ENCODE measurements around the gene OCA2.

The OCA2 gene

GRCh38 chr15:27835233-27835939, 263.7 kb downstream of the OCA2 start:
- DNase-seq = no peak

GRCh38 chr15:27834684-27835083, 264.4 kb downstream of the OCA2 start:
- DNase-seq = no peak

DNA sequence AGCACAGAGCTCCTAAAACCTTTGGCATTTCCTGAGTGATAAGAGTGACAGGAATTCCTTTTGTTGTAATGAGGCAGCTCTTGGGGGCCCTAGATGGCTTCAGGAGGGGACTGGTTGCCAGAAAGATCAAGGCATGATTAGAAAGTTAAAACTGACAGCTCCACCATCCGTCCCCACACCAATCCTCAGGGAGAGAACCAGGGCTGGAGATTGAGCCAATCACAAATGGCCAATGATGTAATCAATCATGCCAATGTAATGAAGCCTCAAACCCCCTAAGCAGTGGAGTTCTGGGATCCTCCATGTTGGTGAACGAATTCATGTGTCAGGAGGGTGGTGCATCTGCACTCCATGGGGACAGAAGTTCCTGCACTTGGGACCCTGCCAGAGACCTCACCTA, 265.1 kb downstream of the OCA2 start:
- DNase-seq = no peak

GRCh38 chr15:27833178-27833577, 265.9 kb downstream of the OCA2 start:
- DNase-seq = no peak

DNA sequence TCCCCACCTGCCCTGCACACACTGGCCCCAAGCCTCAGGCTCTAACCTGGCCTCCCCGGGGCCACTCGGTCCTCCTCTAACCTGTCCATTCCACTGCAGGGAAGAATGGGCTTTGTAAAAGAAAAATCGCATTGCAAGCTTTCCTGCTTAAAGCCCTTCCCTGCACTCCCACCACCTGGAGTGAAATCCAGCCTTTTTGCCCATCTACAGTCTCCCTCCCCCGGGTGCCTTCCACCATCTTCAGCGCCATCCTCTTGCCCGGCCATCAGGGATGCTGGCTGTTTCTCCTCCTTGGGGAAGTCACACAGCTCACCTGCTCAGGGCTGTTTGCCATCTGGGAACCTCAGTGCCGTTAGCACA, 266.9 kb downstream of the OCA2 start:
- no peak for DNase-seq

DNA sequence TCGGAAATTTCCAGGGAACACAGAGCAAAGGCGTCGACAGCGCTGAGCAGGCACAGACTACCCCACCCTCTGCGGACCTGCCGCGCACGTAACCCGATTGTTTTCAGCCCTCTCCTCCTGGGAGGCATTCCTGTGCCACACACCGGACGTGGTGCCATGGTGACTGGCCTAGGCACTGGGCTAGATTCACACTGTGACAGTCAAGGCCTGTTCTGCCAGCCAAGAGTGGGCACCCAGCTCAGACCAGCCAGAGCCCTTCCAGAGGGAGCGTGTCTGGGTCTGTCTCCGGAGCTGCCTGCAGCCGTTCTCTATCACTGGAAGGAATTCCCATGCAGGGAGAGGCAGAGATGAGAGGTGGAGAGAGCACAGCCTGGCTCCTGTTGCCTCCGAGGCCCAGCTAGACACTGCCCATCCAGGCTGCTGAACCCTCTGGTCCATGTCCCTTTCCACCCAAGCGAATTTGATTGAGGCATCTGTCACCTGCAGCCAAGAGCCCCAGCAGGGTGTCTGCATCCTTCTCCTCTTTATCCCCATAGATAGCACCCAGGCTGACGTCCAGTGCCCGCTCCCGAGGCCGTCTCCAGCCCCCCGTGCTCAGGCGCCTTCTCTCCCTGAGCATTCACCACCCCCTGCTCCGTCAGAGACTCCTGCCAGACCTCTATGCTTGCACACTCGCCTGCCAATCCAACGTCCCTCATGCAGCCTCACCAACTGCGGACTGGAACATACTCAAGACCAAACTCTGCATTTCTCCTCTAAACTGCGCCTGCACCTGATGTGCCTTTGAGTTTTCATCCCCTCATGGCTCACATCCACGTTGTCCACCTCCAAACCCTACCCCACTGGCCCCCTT, 267.5 kb downstream of the OCA2 start:
- DNase-seq = no peak

DNA sequence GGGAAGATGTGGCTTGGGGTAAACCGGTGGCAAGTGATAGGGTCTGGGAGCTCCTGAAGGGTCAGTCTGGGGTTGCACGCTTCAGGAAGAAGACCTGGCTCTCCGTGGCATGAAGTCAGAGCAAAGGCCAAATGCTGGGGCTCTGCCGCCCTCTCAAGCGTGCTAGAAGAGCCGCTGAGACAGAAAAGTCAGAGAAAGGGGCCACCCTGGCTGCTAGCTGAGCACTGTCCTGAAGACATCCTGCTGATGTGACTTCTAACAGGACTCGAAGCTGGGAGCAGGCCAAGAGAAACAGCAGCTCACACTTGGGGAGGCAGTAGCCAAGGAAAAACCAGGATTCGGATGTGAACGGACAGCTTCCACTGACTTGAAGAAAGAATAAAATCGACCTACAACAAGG, 270.4 kb downstream of the OCA2 start:
- DNase-seq = no peak

- DNase-seq = no peak
These were observed 272.0 kb downstream of the OCA2 start for GRCh38 chr15:27826902-27827714.

GRCh38 chr15:27826411-27826810, 272.7 kb downstream of the OCA2 start:
- no peak for DNase-seq

DNA sequence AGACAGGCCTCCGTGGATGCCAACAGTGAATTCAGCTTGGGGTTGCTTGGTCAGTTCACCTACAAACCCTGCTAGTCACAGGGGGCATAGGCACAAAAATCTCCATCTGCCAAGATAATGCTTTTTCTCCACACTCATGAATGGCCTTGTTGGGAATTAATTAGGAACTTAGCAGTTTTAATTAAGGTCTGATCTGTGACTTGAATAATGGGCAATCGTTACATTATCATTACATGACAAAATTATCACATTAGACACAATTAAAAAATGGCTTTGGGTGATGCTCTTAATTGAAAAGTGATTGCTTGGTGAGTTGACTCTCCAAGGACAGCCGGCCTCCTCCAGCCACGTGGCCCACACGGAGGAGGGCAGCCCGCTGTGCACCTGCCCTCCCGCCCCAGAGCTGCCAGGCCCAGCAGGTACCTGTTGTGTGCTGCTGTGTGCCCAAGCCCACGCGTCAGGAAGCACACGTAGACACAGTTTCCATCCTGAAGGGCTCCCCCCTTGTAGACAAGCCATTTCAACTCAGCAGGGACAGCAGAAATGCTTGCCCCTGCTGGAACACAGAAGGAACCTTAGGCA, 274.2 kb downstream of the OCA2 start:
- no peak for DNase-seq

DNA sequence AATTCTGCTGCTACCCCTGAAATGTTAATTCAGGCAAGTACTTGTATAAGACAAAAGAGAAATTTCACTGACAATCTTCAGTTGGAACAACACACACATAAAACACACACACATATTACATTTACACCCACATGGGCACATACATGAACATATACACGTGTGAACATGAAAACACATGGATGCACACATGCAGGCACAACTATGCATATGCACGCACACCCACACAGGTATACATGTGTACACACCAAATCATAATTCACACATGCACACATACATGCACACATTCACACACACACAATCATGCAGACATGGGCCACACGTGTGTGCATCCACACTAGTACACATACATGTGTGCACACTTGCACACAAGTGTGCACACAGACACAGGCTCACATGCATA, 277.8 kb downstream of the OCA2 start:
- no peak for DNase-seq

GRCh38 chr15:27820722-27821121, 278.4 kb downstream of the OCA2 start:
- no peak for DNase-seq

DNA sequence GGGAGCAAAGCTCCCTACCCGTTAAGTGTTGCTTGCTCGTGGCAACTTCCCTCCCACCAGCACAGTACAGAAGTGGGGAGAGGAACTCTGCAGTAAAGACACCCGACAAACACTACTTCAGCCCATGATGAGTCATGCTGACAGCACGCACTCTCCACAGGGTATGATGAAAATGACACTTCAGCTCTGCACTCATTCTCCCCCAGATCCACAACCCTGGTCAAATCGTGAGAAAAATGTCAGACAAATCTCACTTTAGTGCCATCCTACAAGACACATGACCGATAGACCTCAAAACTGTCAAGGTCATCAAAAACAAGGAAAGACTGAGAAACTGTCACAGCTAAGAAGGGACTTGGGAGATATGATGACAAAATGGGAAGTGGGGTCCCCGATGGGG, 278.9 kb downstream of the OCA2 start:
- DNase-seq = no peak

DNA sequence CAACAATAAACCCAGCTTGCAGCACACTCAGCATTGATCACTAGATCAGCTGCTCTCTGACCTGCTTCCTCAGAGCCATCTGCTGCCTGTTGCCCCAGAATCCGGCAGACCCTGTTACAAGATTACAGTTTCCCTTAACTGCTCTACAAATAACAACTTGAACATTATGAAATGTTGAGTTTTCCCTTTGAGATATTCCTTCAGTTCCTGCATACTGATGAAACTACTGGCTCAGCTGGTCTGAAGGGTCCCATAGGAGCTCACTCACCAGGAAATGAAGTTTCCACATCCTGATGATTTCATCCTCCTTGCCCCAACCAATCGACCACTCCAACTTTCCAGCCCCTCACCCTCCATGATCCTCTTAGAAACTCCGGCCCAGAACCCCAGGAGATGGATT, 281.9 kb downstream of the OCA2 start:
- no peak for DNase-seq

GRCh38 chr15:27816790-27817189, 282.3 kb downstream of the OCA2 start:
- DNase-seq = no peak

DNA sequence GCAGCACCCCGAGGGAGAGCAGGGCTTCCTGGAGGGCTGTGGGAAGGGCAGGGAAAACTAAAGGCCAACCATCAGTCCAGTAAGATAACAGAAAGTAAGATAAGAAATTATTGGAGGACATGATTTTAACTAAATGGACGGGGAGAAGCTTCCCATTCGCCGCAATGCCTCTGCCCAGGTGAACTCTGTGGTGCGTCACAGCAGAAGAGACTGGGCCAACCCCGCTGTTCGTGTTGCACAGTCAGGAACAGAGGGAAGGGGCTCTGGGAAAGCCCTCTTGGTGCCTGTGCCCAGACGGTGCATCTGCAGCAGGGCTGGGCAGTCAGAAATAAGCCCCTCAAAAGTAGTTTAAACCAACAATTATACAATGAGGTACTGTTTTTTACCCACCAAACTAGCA, 284.1 kb downstream of the OCA2 start:
- no peak for DNase-seq

- DNase-seq = no peak
These were observed 286.0 kb downstream of the OCA2 start for GRCh38 chr15:27813139-27813538.

DNA sequence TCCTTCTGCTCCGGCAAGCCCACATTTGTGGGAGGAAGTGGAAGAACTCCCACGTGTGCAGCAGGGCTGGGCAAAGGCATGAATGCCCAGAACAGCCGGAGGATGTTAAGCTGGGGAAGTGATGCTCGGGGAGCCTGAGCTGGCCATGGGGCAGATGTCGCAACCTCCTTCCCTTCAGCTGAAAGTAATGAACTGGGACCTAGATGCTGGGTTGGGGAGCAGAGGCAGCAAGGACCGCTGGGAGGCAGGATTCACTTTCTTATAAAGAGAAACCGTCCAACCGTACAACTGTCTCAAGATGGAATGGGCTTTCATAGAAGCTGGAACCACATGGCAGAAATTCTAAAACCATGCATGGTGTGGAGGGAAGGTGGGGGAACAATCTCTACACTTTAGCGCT, 290.9 kb downstream of the OCA2 start:
- DNase-seq = no peak

DNA sequence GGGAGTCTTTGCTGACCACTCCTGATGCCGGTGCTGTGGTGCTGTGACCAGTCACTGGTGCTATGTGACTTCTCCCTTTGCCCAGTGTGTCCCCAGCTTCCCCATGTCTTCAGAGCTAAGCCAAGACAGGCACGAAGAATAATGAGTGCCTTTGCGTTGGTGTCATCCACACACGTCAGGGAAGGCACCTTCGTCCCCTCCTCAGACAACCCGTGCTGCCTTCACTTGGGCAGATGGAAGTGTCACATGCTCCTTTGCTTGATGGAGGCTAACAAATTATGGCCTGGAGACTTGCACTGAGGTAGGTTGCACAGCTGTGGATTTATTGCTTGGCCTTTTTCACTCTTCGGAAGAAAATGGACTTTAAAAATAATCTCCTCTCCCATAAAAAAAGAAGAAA, 291.8 kb downstream of the OCA2 start:
- DNase-seq = no peak

DNA sequence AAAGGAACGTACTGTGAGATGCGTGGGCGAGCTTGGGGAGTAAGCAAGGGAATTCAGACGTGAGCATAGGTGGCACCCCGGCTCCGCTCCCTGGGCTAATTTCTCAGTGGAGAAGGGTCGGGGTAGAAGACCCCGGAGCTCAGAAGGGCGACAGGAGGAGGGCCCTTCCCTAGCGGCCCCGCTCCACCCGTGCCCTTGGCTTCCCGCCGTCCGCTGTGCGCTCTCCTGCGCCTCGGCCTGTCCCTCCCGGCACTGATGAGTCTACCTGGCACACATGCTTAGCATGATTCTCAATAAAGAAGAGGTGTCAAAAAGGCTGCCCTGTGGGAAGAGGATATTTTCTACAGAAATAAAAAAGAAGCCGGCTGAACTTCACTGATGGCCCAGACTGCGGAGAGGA, 292.7 kb downstream of the OCA2 start:
- DNase-seq = no peak

DNA sequence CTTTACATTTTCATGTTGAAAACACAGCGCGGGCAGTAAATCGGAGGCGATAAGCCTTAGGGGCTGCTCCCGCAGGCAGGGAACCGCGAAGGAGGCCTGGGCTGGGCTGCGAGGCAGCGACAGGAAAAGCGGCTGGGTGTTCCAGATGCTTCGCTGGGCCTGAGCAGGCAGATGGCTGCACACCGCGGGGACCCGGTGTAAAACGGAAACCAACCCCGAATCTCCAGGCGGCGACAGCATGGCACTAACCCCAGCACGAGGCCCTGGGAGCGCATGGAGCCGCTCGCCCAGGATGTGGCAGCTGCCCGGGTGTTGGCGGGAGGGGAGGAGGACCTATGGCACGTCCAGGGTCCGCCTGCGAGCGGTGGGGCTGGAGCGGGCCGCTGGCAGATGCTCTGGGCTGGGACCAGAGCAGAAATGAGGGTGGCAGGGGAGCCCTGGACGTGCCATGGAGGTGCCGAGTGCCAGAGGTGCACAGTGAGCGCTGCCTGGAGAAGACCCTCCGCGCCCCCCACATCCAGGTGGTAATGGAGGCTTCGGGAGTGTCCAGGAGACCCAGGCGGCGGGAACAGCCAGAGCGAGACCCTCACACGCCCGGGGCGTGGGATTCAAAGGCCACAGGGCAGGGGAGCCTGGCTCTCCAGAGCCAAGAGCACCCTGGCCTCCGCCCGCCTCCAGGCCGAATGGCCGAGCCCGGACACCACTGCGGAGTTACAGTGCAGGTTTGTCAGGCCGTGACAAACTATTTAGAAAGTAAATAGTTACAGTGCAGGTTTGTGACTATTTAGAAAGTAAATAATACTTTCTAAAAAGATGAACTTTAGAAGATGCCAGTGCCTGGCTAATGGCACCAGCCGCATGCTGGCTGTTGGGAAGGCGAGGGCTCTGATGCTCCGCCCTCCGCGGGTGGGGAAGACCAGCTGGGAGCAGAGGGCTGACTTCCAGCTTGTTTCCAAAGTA, 293.6 kb downstream of the OCA2 start:
- DNase-seq = no peak

DNA sequence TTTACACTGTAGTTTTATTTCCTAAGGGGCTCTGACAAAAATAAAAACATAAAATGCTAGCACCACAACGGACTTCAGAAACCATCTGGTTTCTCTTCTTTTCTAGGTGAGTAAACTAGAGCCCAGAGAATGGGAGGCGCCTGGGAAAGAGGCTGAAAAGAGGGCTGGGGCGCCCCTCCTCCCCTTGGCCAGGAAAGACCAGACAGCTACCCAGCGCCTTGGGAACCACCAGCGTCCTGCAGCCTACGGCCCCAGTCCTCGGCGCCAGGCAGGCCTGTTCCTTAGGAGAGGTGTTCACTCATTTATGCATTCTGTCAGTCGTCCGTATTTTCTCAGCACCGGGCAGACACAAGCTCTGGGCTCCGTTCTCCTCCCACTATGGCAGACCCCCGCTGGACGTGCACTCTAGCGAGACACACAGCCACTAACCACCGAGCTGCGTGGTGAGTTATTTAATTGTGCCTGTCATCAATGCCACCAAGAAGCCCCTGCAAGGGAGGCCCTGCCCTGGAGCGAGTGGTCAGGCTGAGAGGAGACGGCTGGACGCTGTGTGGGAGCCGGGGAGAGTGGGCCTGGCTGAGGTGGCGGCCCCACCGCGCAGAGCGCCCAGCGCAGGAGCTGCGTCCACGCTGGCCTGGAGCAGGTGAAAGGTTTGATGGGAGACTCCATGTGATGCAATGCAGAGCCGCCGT, 294.4 kb downstream of the OCA2 start:
- no peak for DNase-seq

Measured in KG1 (cell line).